DND-41 (cell line): ENCODE data around the gene AQP2.

Experiments used
- ATAC-seq: fragments of 200-7000 bp; cut with Tn5 transposase; 3 replicates; pipeline ENCODE4 v1.9.1; 2021; ENCODE audit warnings: low read depth; ENCODE audit not compliant: insufficient read depth
- DNase-seq: peaks from one replicate; pipeline ENCODE4 v3.0.0-alpha.2; 2020
- H2AFZ ChIP-seq: 2 replicates; pipeline ENCODE4 v1.6.0; 2012; ENCODE audit warnings: low read depth, low read length
- H3K27ac ChIP-seq: 2 replicates; pipeline ENCODE4 v1.5.1; 2012; ENCODE audit warnings: low read length, inconsistent platforms
- H3K27me3 ChIP-seq: fragments of 200-600 bp; sonication (generic); 2 replicates; pipeline ENCODE4 v1.6.0; 2012; ENCODE audit warnings: low read length, mild to moderate bottlenecking, inconsistent platforms; ENCODE audit not compliant: insufficient read depth, poor library complexity
- H3K36me3 ChIP-seq: 2 replicates; pipeline ENCODE4 v1.5.1; 2012; ENCODE audit warnings: low read length, inconsistent platforms; ENCODE audit not compliant: insufficient read depth
- H3K4me1 ChIP-seq: 2 replicates; pipeline ENCODE4 v1.5.1; 2012; ENCODE audit warnings: mild to moderate bottlenecking, low read length; ENCODE audit not compliant: insufficient read depth
- H3K4me2 ChIP-seq: 2 replicates; pipeline ENCODE4 v1.6.0; 2012; ENCODE audit warnings: mild to moderate bottlenecking, moderate library complexity, low read length, inconsistent platforms; ENCODE audit not compliant: insufficient read depth
- H3K4me3 ChIP-seq, 2 experiments: fragments of 200-600 bp in 1 of 2; shearing (Covaris generic) in 1 of 2; 2 replicates each; pipeline ENCODE4 v1.5.1; 2012 to 2016; ENCODE audit warnings: inconsistent platforms in 2 of 2, low read length in 2 of 2, mild to moderate bottlenecking in 2 of 2, low read depth in 1 of 2, moderate library complexity in 1 of 2
- H3K79me2 ChIP-seq: 2 replicates; pipeline ENCODE4 v1.6.0; 2012; ENCODE audit warnings: low read length, inconsistent platforms; ENCODE audit not compliant: insufficient read depth
- H3K9ac ChIP-seq: 2 replicates; pipeline ENCODE4 v1.6.0; 2012; ENCODE audit warnings: low read depth, mild to moderate bottlenecking, inconsistent platforms, low read length, moderate library complexity
- H3K9me3 ChIP-seq: 2 replicates; pipeline ENCODE4 v1.5.1; 2012; ENCODE audit warnings: low read length, moderate library complexity, mild to moderate bottlenecking, inconsistent platforms; ENCODE audit not compliant: insufficient read depth, severe bottlenecking
- H4K20me1 ChIP-seq: 2 replicates; pipeline ENCODE4 v1.6.0; 2012; ENCODE audit warnings: low read length; ENCODE audit not compliant: insufficient read depth
- CTCF ChIP-seq: IDR thresholded peaks from 2 replicates; pipeline ENCODE4 v1.5.1; 2012; ENCODE audit warnings: borderline replicate concordance, low read length, moderate library complexity, mild to moderate bottlenecking; ENCODE audit not compliant: poor library complexity, severe bottlenecking; ENCODE audit errors: extremely low read depth
- EZH2 ChIP-seq: IDR thresholded peaks from 3 replicates; pipeline ENCODE4 v1.6.1; 2012; ENCODE audit warnings: borderline replicate concordance, low read depth, mild to moderate bottlenecking, moderate library complexity, low read length, inconsistent platforms; ENCODE audit not compliant: severe bottlenecking

Gene AQP2

GRCh38 chr12:49953151-49953550, 2.6 kb downstream of the AQP2 start:
- H3K79me2 ChIP-seq, result no peaks in the 10 kb centered on the region
- no peak overlapping the region for H3K4me2 ChIP-seq
- no peak overlapping the region for H2AFZ ChIP-seq
- ATAC-seq (no peak), DNase-seq (no peak)
- H3K4me3 ChIP-seq, result no peak overlapping the region
- no peak overlapping the region for H3K9ac ChIP-seq
- H4K20me1 ChIP-seq, result no peaks in the 10 kb centered on the region
- no peaks in the 10 kb centered on the region for H3K27me3 ChIP-seq
- no peaks in the 10 kb centered on the region for H3K36me3 ChIP-seq
- H3K9me3 ChIP-seq, result no peaks in the 10 kb centered on the region
- no peak overlapping the region for H3K27ac ChIP-seq
- no peaks in the 10 kb centered on the region for H3K4me1 ChIP-seq
- TF ChIP-seq EZH2 (no peak), CTCF (no peak)

- Histone ChIP-seq H3K79me2 (no peaks in the 10 kb centered on the region), H3K4me3 (no peak overlapping the region), H4K20me1 (no peaks in the 10 kb centered on the region), H3K36me3 (no peaks in the 10 kb centered on the region), H3K9me3 (no peaks in the 10 kb centered on the region), H2AFZ (no peak overlapping the region), H3K9ac (no peak overlapping the region), H3K27me3 (no peaks in the 10 kb centered on the region), H3K27ac (no peak overlapping the region), H3K4me2 (no peak overlapping the region), H3K4me1 (no peaks in the 10 kb centered on the region)
- DNase-seq (no peak), ATAC-seq (no peak)
- no peak for TF ChIP-seq CTCF
- no peak for TF ChIP-seq EZH2
Measured at GRCh38 chr12:49953961-49954846, 3.7 kb downstream of the AQP2 start.

- no peak overlapping the region for H3K4me3 ChIP-seq
- no peaks in the 10 kb centered on the region for H3K79me2 ChIP-seq
- no peak for ATAC-seq
- H3K27ac ChIP-seq, result no peak overlapping the region
- peaks cover 7% of the 10 kb centered on the region for H3K4me1 ChIP-seq
- no peak overlapping the region for H3K4me2 ChIP-seq
- DNase-seq, result no peak
- H2AFZ ChIP-seq, result no peak overlapping the region
- no peaks in the 10 kb centered on the region for H3K36me3 ChIP-seq
- no peaks in the 10 kb centered on the region for H3K9me3 ChIP-seq
- no peaks in the 10 kb centered on the region for H4K20me1 ChIP-seq
- no peaks in the 10 kb centered on the region for H3K27me3 ChIP-seq
- no peak overlapping the region for H3K9ac ChIP-seq
- TF ChIP-seq EZH2, result no peak
Measured at GRCh38 chr12:49954863-49955830, 4.6 kb downstream of the AQP2 start.
